Measurements from ENCODE around the gene KLHL2. TPM values are rescaled to one million over a fixed set of nuclear protein-coding genes. Genes with fewer than 3 reads are reported as not detected.

KLHL2 gene
- total RNA-seq (2022; extraction: Qiagen RNA extraction; ENCODE audit: low read depth), result 10.0 to 13.3 TPM (median 11.6 TPM) in 5 replicates

GRCh38 chr4:165207431-165208220, at the start of gene KLHL2:
Gene KLHL2, plus strand, starts transcription at chr4:165207561. Its CDS starts 316 bp downstream, at chr4:165207877.

GRCh38 chr4:165327211-165328100, 120.1 kb downstream of the KLHL2 start, which contains the start of gene MSMO1:
Gene MSMO1, plus strand, starts transcription at chr4:165327669. Its CDS starts 5,702 bp downstream, at chr4:165333371.

Other genes starting within 250 kb of the KLHL2 start
- gene TRIM61, start 229.9 kb upstream of the KLHL2 start, total RNA-seq (2022; extraction: Qiagen RNA extraction; ENCODE audit: low read depth), result not detected in 5 replicates
- gene TRIM60, start 175.6 kb upstream of the KLHL2 start, total RNA-seq (2022; extraction: Qiagen RNA extraction; ENCODE audit: low read depth), result not detected in 5 replicates
- gene TRIM75, start 153.7 kb upstream of the KLHL2 start, total RNA-seq (2022; extraction: Qiagen RNA extraction; ENCODE audit: low read depth), result not detected in 5 replicates
- gene TMEM192, start 94.7 kb upstream of the KLHL2 start, total RNA-seq (2022; extraction: Qiagen RNA extraction; ENCODE audit: low read depth), result 6.1 to 9.7 TPM (median 8.4 TPM) in 5 replicates
- gene MSMO1, start 120.1 kb downstream of the KLHL2 start, total RNA-seq (2022; extraction: Qiagen RNA extraction; ENCODE audit: low read depth), result 7.1 to 20.9 TPM (median 19.7 TPM) in 5 replicates
- gene CPE, start 171.4 kb downstream of the KLHL2 start, total RNA-seq (2022; extraction: Qiagen RNA extraction; ENCODE audit: low read depth), result 0.81 to 2.0 TPM (median 1.7 TPM) in 5 replicates